ENCODE measurements around the gene PTPRM.

- TF ChIP-seq POLR2AphosphoS5 (IDR thresholded peaks at IDR 0.05; ENCODE audit: low read depth, low read length) (no peak), TAF1 (IDR thresholded peaks at IDR 0.05; ENCODE audit: borderline replicate concordance, low read depth, low read length) (no peak), POLR2A (IDR thresholded peaks at IDR 0.05; ENCODE audit: low read depth, low read length) (no peak)
Measured at GRCh38 chr18:7750966-7751365, 183.8 kb downstream of the PTPRM start.

All from GM12892 (cell line).